WTC11 (cell line): ENCODE data around the gene FASTK. TPM values are rescaled to one million over a fixed set of nuclear protein-coding genes. Genes with fewer than 3 reads are reported as not detected.

Source experiments
- ATAC-seq: fragments of 200-7000 bp; cut with Tn5 transposase; 2 replicates; pipeline ENCODE4 v1.10.0; 2021; ENCODE audit warnings: mild to moderate bottlenecking, moderate library complexity
- CTCF ChIA-PET: fragments of 300-600 bp; sonication (Branson Sonifier 250); formaldehyde crosslinking; loops from one replicate; lab custom pipeline; 2021; ENCODE audit warnings: antibody characterized with exemption; lab: Charles Lee
- POLR2A ChIA-PET: fragments of 350-600 bp; sonication (Branson Sonifier 250); formaldehyde crosslinking; loops from one replicate; lab custom pipeline; 2021; ENCODE audit warnings: antibody characterized with exemption; lab: Charles Lee
- DNase-seq: peaks from one replicate; pipeline ENCODE4 v3.0.0; 2021; ENCODE audit warnings: low spot score
- H3K27ac Mint-ChIP-seq: 2 replicates; pipeline ENCODE4 v1.8.0; 2021; ENCODE audit warnings: mixed read lengths
- H3K27me3 Mint-ChIP-seq: 2 replicates; pipeline ENCODE4 v1.8.0; 2021; ENCODE audit warnings: low read depth, mild to moderate bottlenecking, moderate library complexity, mixed read lengths
- H3K36me3 Mint-ChIP-seq: 2 replicates; pipeline ENCODE4 v1.8.0; 2021; ENCODE audit warnings: mixed read lengths
- H3K4me1 Mint-ChIP-seq: 2 replicates; pipeline ENCODE4 v1.8.0; 2022; ENCODE audit warnings: mixed read lengths
- H3K4me3 Mint-ChIP-seq: 2 replicates; pipeline ENCODE4 v1.8.0; 2021; ENCODE audit warnings: mild to moderate bottlenecking, moderate library complexity, mixed read lengths
- H3K9me3 Mint-ChIP-seq: 2 replicates; pipeline ENCODE4 v1.8.0; 2021; ENCODE audit warnings: mixed read lengths
- AR ChIP-seq: fragments of 250-450 bp; sonication (Bioruptor Pico); IDR thresholded peaks from 2 replicates; pipeline ENCODE4 v1.9.0; 2021; ENCODE audit warnings: mild to moderate bottlenecking
- ATF6 ChIP-seq: sonication (generic); formaldehyde crosslinking; IDR thresholded peaks from 2 replicates; pipeline ENCODE4 v1.8.1; 2023; ENCODE audit warnings: mild to moderate bottlenecking, missing genetic modification reagents
- CREM ChIP-seq: sonication (generic); formaldehyde crosslinking; IDR thresholded peaks from 2 replicates; pipeline ENCODE4 v1.8.1; 2022; ENCODE audit warnings: mild to moderate bottlenecking, missing genetic modification reagents, moderate library complexity
- CTCF ChIP-seq: fragments of 200-600 bp; IDR thresholded peaks from 2 replicates; pipeline ENCODE4 v1.8.0; 2022; ENCODE audit warnings: antibody characterized with exemption
- E2F4 ChIP-seq: sonication (generic); formaldehyde crosslinking; IDR thresholded peaks from 2 replicates; pipeline ENCODE4 v1.8.1; 2022; ENCODE audit warnings: low read depth, mild to moderate bottlenecking, moderate library complexity, missing genetic modification reagents, borderline replicate concordance
- FOXJ3 ChIP-seq: sonication (generic); formaldehyde crosslinking; IDR thresholded peaks from 2 replicates; pipeline ENCODE4 v1.9.0; 2021; ENCODE audit warnings: missing genetic modification reagents, mild to moderate bottlenecking, borderline replicate concordance
- IRF2 ChIP-seq: sonication (generic); formaldehyde crosslinking; IDR thresholded peaks from 2 replicates; pipeline ENCODE4 v1.8.0; 2022; ENCODE audit warnings: low read depth, missing genetic modification reagents, borderline replicate concordance
- JUN ChIP-seq: sonication (generic); formaldehyde crosslinking; IDR thresholded peaks from 2 replicates; pipeline ENCODE4 v1.8.0; 2023; ENCODE audit warnings: mild to moderate bottlenecking, missing genetic modification reagents
- KAT7 ChIP-seq: sonication (generic); formaldehyde crosslinking; IDR thresholded peaks from 2 replicates; pipeline ENCODE4 v1.8.1; 2023; ENCODE audit warnings: missing genetic modification reagents, mild to moderate bottlenecking, borderline replicate concordance
- NFE2L1 ChIP-seq: sonication (generic); formaldehyde crosslinking; IDR thresholded peaks from 2 replicates; pipeline ENCODE4 v1.8.1; 2023; ENCODE audit warnings: missing genetic modification reagents
- ZNF138 ChIP-seq: sonication (generic); formaldehyde crosslinking; conservative IDR thresholded peaks from 2 replicates; pipeline ENCODE4 v1.8.1; 2022; ENCODE audit warnings: mild to moderate bottlenecking, moderate library complexity, missing genetic modification reagents
- ZSCAN18 ChIP-seq: fragments of 250-450 bp; sonication (Bioruptor Pico); IDR thresholded peaks from 2 replicates; pipeline ENCODE4 v2.1.2; 2022; ENCODE audit warnings: mild to moderate bottlenecking, moderate library complexity
- total RNA-seq: library from RNA; stranded (reverse); gene quantifications from 3 replicates; pipeline ENCODE4 v1.2.3, GENCODE V29; 2021
- TF ChIP-seq, protein P1 (sequence below): sonication (generic); formaldehyde crosslinking; IDR thresholded peaks from 2 replicates; pipeline ENCODE4 v1.8.1; 2022; ENCODE audit warnings: low read depth, missing genetic modification reagents, borderline replicate concordance
- TF ChIP-seq, protein P2 (sequence below): sonication (generic); formaldehyde crosslinking; IDR thresholded peaks from 2 replicates; pipeline ENCODE4 v1.8.0; 2023; ENCODE audit warnings: missing genetic modification reagents

The FASTK gene
- total RNA-seq, 1 experiment from 2014 or later = 70.2 TPM

DNA sequence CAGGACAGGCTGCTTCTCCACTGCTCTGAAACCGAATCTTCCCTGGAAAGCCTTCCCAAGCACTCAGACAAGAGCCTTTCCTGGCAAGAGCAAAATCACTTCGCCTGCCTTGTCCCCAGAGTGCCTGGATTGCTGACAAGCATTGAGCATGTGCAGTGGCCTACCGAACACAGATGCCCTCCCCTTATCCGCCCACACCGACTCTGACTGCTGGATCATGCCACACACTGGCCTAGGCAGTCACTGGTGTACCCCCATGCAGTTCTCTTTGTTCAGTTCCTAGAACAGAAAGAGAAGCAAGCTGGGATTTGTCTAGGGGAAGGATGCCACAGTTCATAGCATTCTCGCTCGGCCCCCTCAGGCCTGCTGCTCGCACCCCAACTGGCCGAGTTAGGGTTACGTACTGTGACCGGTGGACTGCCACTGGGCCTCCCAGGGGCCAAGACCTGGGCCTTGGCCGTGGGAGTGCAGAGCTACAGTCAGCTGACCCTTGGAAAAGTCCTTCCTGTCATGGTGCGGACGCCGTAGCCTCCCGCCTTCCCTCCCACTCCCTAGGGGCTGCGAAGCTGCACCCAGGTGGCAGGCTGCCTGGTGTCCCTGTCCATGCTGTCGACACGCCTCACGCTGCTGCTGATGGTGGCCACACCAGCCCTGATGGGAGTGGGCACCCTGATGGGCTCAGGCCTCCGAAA, 45.4 kb downstream of the FASTK start (continued):
- TF ChIP-seq AR (no peak), JUN (CRISPR knock-in tag) (no peak)
- TF ChIP-seq, protein P1, sequence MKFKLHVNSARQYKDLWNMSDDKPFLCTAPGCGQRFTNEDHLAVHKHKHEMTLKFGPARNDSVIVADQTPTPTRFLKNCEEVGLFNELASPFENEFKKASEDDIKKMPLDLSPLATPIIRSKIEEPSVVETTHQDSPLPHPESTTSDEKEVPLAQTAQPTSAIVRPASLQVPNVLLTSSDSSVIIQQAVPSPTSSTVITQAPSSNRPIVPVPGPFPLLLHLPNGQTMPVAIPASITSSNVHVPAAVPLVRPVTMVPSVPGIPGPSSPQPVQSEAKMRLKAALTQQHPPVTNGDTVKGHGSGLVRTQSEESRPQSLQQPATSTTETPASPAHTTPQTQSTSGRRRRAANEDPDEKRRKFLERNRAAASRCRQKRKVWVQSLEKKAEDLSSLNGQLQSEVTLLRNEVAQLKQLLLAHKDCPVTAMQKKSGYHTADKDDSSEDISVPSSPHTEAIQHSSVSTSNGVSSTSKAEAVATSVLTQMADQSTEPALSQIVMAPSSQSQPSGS (CRISPR knock-in tag) = no peak

- ChIA-PET POLR2A (no interaction called here), CTCF (interaction anchor here (4.4 kb wide), 1 partner anchor 17 kb away, joined by 32 read pairs; no protein-coding TSS in a partner anchor)
- TF ChIP-seq IRF2 = no peak
- TF ChIP-seq, protein P2, sequence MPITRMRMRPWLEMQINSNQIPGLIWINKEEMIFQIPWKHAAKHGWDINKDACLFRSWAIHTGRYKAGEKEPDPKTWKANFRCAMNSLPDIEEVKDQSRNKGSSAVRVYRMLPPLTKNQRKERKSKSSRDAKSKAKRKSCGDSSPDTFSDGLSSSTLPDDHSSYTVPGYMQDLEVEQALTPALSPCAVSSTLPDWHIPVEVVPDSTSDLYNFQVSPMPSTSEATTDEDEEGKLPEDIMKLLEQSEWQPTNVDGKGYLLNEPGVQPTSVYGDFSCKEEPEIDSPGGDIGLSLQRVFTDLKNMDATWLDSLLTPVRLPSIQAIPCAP (CRISPR knock-in tag) = no peak
- no peak for TF ChIP-seq ZNF138 (CRISPR knock-in tag)
- TF ChIP-seq ZSCAN18 (CRISPR knock-in tag) = no peak
- TF ChIP-seq ATF6 = no peak
- no peak for TF ChIP-seq KAT7 (CRISPR knock-in tag)
- H3K4me1 Mint-ChIP-seq = no peaks in the 10 kb centered on the region
- no peak overlapping the region for H3K4me3 Mint-ChIP-seq
- H3K36me3 Mint-ChIP-seq = no peaks in the 10 kb centered on the region
- DNase-seq (no peak), ATAC-seq (no peak)
- no peak overlapping the region for H3K27ac Mint-ChIP-seq
- H3K9me3 Mint-ChIP-seq = no peaks in the 10 kb centered on the region
- H3K27me3 Mint-ChIP-seq = no peaks in the 10 kb centered on the region
Measured at GRCh38 chr7:151034312-151035025, 46.1 kb downstream of the FASTK start.

- Mint-ChIP-seq H3K36me3 (no peaks in the 10 kb centered on the region), H3K27ac (no peak overlapping the region), H3K4me3 (no peak overlapping the region), H3K4me1 (peaks cover 4% of the 10 kb centered on the region), H3K9me3 (no peaks in the 10 kb centered on the region), H3K27me3 (no peaks in the 10 kb centered on the region)
- CTCF ChIA-PET = interaction anchor here (1.3 to 4.4 kb wide), 3 partner anchors 16 to 77 kb away, joined by 4 to 32 read pairs (median 15); no protein-coding TSS in a partner anchor
- ATAC-seq (no peak), DNase-seq (no peak)
- POLR2A ChIA-PET = no interaction called here
- TF ChIP-seq CTCF (no peak), CREM (CRISPR knock-in tag) (no peak), FOXJ3 (CRISPR knock-in tag) (no peak), NFE2L1 (CRISPR knock-in tag) (no peak), AR (no peak), E2F4 (CRISPR knock-in tag) (no peak)
- TF ChIP-seq, protein P2 (CRISPR knock-in tag) = no peak
Measured at GRCh38 chr7:151033864-151034249, 46.8 kb downstream of the FASTK start.
